A549 (cell line): ENCODE data around the gene CAV2. TPM values are rescaled to one million over a fixed set of nuclear protein-coding genes. Genes with fewer than 3 reads are reported as not detected.

ENCODE experiments used
- ATAC-seq, 2 experiments: fragments of 200-7000 bp in 1 of 2; fragments of >200 bp in 1 of 2; cut with Nextera tagmentation in 1 of 2; cut with Tn5 transposase in 1 of 2; 3 replicates each; pipeline versions ENCODE4 v1.8.0 to v1.9.1; 2018 to 2020; ENCODE audit warnings: mild to moderate bottlenecking in 1 of 2, moderate library complexity in 1 of 2
- CTCF ChIA-PET: fragments of 300-600 bp; sonication (Branson Sonifier 250); formaldehyde crosslinking; extraction: SDS; loops from one replicate; lab custom pipeline; 2021; ENCODE audit warnings: antibody characterized with exemption, inconsistent platforms; lab: Yijun Ruan, JAX
- POLR2A ChIA-PET: fragments of 350-600 bp; formaldehyde crosslinking; extraction: SDS; loops from one replicate; lab custom pipeline; 2021; ENCODE audit warnings: antibody characterized with exemption, inconsistent platforms; lab: Yijun Ruan, JAX
- DNase-seq, 2 experiments: peaks; one replicate each; pipeline versions ENCODE4 v3.0.0 to v3.0.0-alpha.2; 2011 to 2016; ENCODE audit warnings: low read depth in 1 of 2, low spot score in 1 of 2
- FAIRE-seq: peaks from 2 replicates; lab custom pipeline; 2011; peaks lifted over from hg19 to GRCh38; lab: Jason Lieb, UNC
- H3K27ac ChIP-seq, 2 experiments: fragments of >200 bp; sonication (Bioruptor Twin); formaldehyde crosslinking; 3 replicates each; pipeline ENCODE4 v1.5.1; 2016 to 2017
- H3K4me1 ChIP-seq: fragments of >200 bp; sonication (Bioruptor Twin); formaldehyde crosslinking; 3 replicates; pipeline ENCODE4 v1.6.1; 2016
- H3K4me2 ChIP-seq: fragments of >200 bp; sonication (Bioruptor Twin); formaldehyde crosslinking; 3 replicates; pipeline ENCODE4 v1.6.1; 2016
- H3K4me3 ChIP-seq: fragments of >200 bp; sonication (Bioruptor Twin); formaldehyde crosslinking; 3 replicates; pipeline ENCODE4 v1.5.1; 2016
- H3K9me3 ChIP-seq: fragments of >200 bp; sonication (Bioruptor Twin); formaldehyde crosslinking; 3 replicates; pipeline ENCODE4 v1.6.1; 2016
- BHLHE40 ChIP-seq: IDR thresholded peaks from 2 replicates; pipeline ENCODE4 v1.6.1; 2012; ENCODE audit warnings: low read depth, low read length, inconsistent platforms
- CBX2 ChIP-seq: fragments of 200-600 bp; sonication (generic); IDR thresholded peaks from 2 replicates; pipeline ENCODE4 v1.6.1; 2016; ENCODE audit warnings: low read depth, mild to moderate bottlenecking, borderline replicate concordance
- CBX8 ChIP-seq: fragments of 200-600 bp; sonication (generic); IDR thresholded peaks from 2 replicates; pipeline ENCODE4 v1.6.1; 2016
- CHD4 ChIP-seq: fragments of 200-600 bp; sonication (generic); IDR thresholded peaks from 2 replicates; pipeline ENCODE4 v1.6.1; 2016; ENCODE audit warnings: antibody characterized with exemption, mild to moderate bottlenecking, borderline replicate concordance
- E2F6 ChIP-seq: IDR thresholded peaks from 2 replicates; pipeline ENCODE4 v1.6.1; 2012; ENCODE audit warnings: low read depth, borderline replicate concordance
- EHF ChIP-seq: fragments of 250-450 bp; sonication (Bioruptor Pico); IDR thresholded peaks from 2 replicates; pipeline ENCODE4 v1.5.0; 2020; ENCODE audit warnings: mild to moderate bottlenecking
- ESRRA ChIP-seq: fragments of 150-350 bp; IDR thresholded peaks from 2 replicates; pipeline ENCODE4 v1.6.1; 2014; ENCODE audit warnings: mild to moderate bottlenecking, low read length, borderline replicate concordance
- FOSL2 ChIP-seq, 2 experiments: fragments of 450-650 bp in 1 of 2; fragments of >200 bp in 1 of 2; sonication (Bioruptor Twin) in 1 of 2; formaldehyde crosslinking; IDR thresholded peaks; 2 replicates each; pipeline versions ENCODE4 v1.5.0 to v1.6.1; 2016 to 2020; ENCODE audit warnings: mild to moderate bottlenecking in 1 of 2, moderate library complexity in 1 of 2
- FOXS1 ChIP-seq: fragments of 250-450 bp; sonication (Bioruptor Pico); IDR thresholded peaks from 2 replicates; pipeline ENCODE4 v1.5.0; 2020; ENCODE audit warnings: mild to moderate bottlenecking, moderate library complexity
- GATA3 ChIP-seq: IDR thresholded peaks from 2 replicates; pipeline ENCODE4 v1.6.1; 2012; ENCODE audit warnings: borderline replicate concordance
- HDAC2 ChIP-seq: fragments of 200-600 bp; sonication (generic); IDR thresholded peaks from 2 replicates; pipeline ENCODE4 v1.6.1; 2016
- HEYL ChIP-seq: fragments of 250-450 bp; sonication (Bioruptor Pico); IDR thresholded peaks from 2 replicates; pipeline ENCODE4 v1.8.0; 2021; ENCODE audit warnings: mild to moderate bottlenecking, moderate library complexity
- HMGXB4 ChIP-seq: fragments of 250-450 bp; sonication (Bioruptor Pico); IDR thresholded peaks from 2 replicates; pipeline ENCODE4 v1.5.0; 2021; ENCODE audit warnings: mild to moderate bottlenecking, moderate library complexity, borderline replicate concordance
- JUN ChIP-seq, 2 experiments: fragments of >200 bp; sonication (Bioruptor Twin); formaldehyde crosslinking; IDR thresholded peaks; 2 replicates in 1 of 2; 3 replicates in 1 of 2; pipeline ENCODE4 v1.6.1; 2016 to 2017
- MAFK ChIP-seq: fragments of 450-650 bp; IDR thresholded peaks from 2 replicates; pipeline ENCODE4 v1.6.1; 2014; ENCODE audit not compliant: partially characterized antibody
- MAX ChIP-seq: IDR thresholded peaks from 2 replicates; pipeline ENCODE4 v1.6.1; 2012
- MYC ChIP-seq: IDR thresholded peaks from 2 replicates; pipeline ENCODE4 v1.6.1; 2012; ENCODE audit warnings: mild to moderate bottlenecking, inconsistent platforms, low read length, improper control_type of control experiment, borderline replicate concordance
- PHF8 ChIP-seq: fragments of 200-600 bp; sonication (generic); IDR thresholded peaks from 2 replicates; pipeline ENCODE4 v1.6.1; 2016; ENCODE audit warnings: low read depth, mild to moderate bottlenecking, antibody characterized with exemption, moderate library complexity, borderline replicate concordance
- RAD21 ChIP-seq, 2 experiments: fragments of >200 bp in 1 of 2; sonication (Bioruptor Twin) in 1 of 2; formaldehyde crosslinking in 1 of 2; IDR thresholded peaks in 1 of 2; conservative IDR thresholded peaks in 1 of 2; 2 replicates in 1 of 2; 3 replicates in 1 of 2; pipeline ENCODE4 v1.6.1; 2012 to 2018; ENCODE audit warnings: inconsistent platforms in 1 of 2
- RARB ChIP-seq: fragments of 250-450 bp; sonication (Bioruptor Pico); IDR thresholded peaks from 2 replicates; pipeline ENCODE4 v1.8.0; 2021; ENCODE audit warnings: mild to moderate bottlenecking, moderate library complexity
- RCOR1 ChIP-seq: fragments of 150-350 bp; IDR thresholded peaks from 2 replicates; pipeline ENCODE4 v1.6.1; 2014; ENCODE audit warnings: antibody characterized with exemption, low read length, low read depth
- SMC3 ChIP-seq: fragments of >200 bp; sonication (Bioruptor Twin); formaldehyde crosslinking; IDR thresholded peaks from 3 replicates; pipeline ENCODE4 v1.6.1; 2018; ENCODE audit warnings: inconsistent platforms
- SREBF2 ChIP-seq: fragments of 450-650 bp; IDR thresholded peaks from 2 replicates; pipeline ENCODE4 v1.6.1; 2014; ENCODE audit warnings: mild to moderate bottlenecking, moderate library complexity
- ZC3H11A ChIP-seq: fragments of 450-650 bp; IDR thresholded peaks from 2 replicates; pipeline ENCODE4 v1.6.1; 2014; ENCODE audit warnings: antibody characterized with exemption, mild to moderate bottlenecking
- ZNF302 ChIP-seq: fragments of 250-450 bp; sonication (Bioruptor Pico); IDR thresholded peaks from 2 replicates; pipeline ENCODE4 v1.9.0; 2021; ENCODE audit warnings: inconsistent platforms, mild to moderate bottlenecking, moderate library complexity
- ZSCAN20 ChIP-seq: fragments of 250-450 bp; sonication (Bioruptor Pico); IDR thresholded peaks from 2 replicates; pipeline ENCODE4 v1.8.0; 2022; ENCODE audit warnings: mild to moderate bottlenecking, moderate library complexity
- WGBS: methylation state at CpG from one replicate; pipeline ENCODE4 v1.1.6; 2017; ENCODE audit errors: missing lambda C conversion rate; 5-methylcytosine and 5-hydroxymethylcytosine counted together
- polyA plus RNA-seq, 4 experiments: library from polyadenylated mRNA; depleted of rRNA in 3 of 4; stranded (reverse); fragments of >200 nt; fragmentation: RNase III in 1 of 4; extraction: RNeasy Plus Mini Kit Qiagen cat#74134 plus additional on column Dnase treatment in 1 of 4; gene quantifications; 2 replicates in 3 of 4; 3 replicates in 1 of 4; pipeline ENCODE4 v1.2.3, GENCODE V29; 2011 to 2017
- TF ChIP-seq, protein P1 (sequence below): fragments of >200 bp; sonication (Bioruptor Twin); formaldehyde crosslinking; IDR thresholded peaks from 3 replicates; pipeline ENCODE4 v1.6.1; 2016

The CAV2 gene
- polyA plus RNA-seq, 2 of the 4 experiments (the other 2 are of a cell fraction): 156 to 257 TPM

DNA sequence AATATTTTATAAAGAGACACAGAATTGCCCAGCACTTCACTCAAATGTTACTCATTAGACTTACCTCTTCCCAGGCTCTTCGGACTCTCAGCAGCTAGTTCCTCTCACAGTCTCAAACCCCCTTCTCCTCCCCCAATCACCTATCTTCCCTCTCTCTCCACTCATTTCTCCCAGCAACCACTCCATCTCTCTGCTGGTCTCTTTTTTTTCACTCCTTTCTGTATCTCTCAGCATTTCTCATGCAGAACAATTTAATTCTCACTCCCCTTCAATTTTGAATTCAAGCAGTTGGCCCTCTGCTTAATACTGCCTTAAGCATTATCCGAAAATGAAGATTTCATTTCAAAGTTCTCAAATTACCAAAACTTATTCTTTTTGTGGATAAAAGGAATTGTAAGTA, 34.4 kb upstream of the CAV2 start:
- Histone ChIP-seq H3K4me1 (peaks cover 71% of the 10 kb centered on the region), H3K4me2 (peak overlapping the region; percentile 81), H3K9me3 (0 out of 3 replicates have a peak, but pooled peaks cover 5% of the 10 kb centered on the region), H3K27ac (peak overlapping the region; percentile 90 to 94)
- peak; percentile 33 to 74 for DNase-seq
- FAIRE-seq: peak; percentile 28
- ChIA-PET CTCF (interaction anchor here (0.8 to 2.6 kb wide), 5 partner anchors 23 to 291 kb away, joined by 3 to 14 read pairs (median 4); no protein-coding TSS in a partner anchor), POLR2A (interaction anchor here (0.8 to 1.8 kb wide), 5 partner anchors 17 to 193 kb away, joined by 3 to 7 read pairs (median 4); partner anchors contain the start of gene CAV2)
- ATAC-seq: peak; percentile 62 to 82; a peak in 3 of 6 replicates
- 6% methylated on average over 2 of the region's 2 CpGs for WGBS
- TF ChIP-seq MAX: 0 out of 2 replicates have a peak, but pooled peaks have one; percentile 35
- TF ChIP-seq FOXS1 (CRISPR knock-in tag): 0 out of 2 replicates have a peak, but pooled peaks have one; percentile 20
- no peak for TF ChIP-seq MYC
- peak; percentile 91 for TF ChIP-seq E2F6
- peak; percentile 29 for TF ChIP-seq MAFK
- TF ChIP-seq HMGXB4: no peak
- TF ChIP-seq SMC3: no peak
- TF ChIP-seq, all 56 proteins: peak for 4
- H3K4me3 ChIP-seq: peak overlapping the region; percentile 11; the same call in 1 of the 3 replicates

- Histone ChIP-seq H3K4me3 (no peak overlapping the region), H3K9me3 (0 out of 3 replicates have a peak, but pooled peaks cover 4% of the 10 kb centered on the region), H3K4me1 (peaks cover 47% of the 10 kb centered on the region), H3K27ac (peak overlapping the region; percentile 78 to 94; a peak in 4 of 6 replicates), H3K4me2 (no peak overlapping the region)
- WGBS: 95% methylated on average over 2 of the region's 2 CpGs
- POLR2A ChIA-PET: no interaction called here
- FAIRE-seq (peak; percentile 32), ATAC-seq (no peak), DNase-seq (no peak)
- CTCF ChIA-PET: interaction anchor here (3.5 kb wide), 1 partner anchor 57 kb away, joined by 11 read pairs; no protein-coding TSS in a partner anchor
- no peak for TF ChIP-seq FOXS1 (CRISPR knock-in tag)
- no peak for TF ChIP-seq HDAC2
- TF ChIP-seq, protein P1, sequence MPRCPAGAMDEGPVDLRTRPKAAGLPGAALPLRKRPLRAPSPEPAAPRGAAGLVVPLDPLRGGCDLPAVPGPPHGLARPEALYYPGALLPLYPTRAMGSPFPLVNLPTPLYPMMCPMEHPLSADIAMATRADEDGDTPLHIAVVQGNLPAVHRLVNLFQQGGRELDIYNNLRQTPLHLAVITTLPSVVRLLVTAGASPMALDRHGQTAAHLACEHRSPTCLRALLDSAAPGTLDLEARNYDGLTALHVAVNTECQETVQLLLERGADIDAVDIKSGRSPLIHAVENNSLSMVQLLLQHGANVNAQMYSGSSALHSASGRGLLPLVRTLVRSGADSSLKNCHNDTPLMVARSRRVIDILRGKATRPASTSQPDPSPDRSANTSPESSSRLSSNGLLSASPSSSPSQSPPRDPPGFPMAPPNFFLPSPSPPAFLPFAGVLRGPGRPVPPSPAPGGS: no peak
Measured at GRCh38 chr7:116468534-116468933, 31.0 kb upstream of the CAV2 start.

DNA sequence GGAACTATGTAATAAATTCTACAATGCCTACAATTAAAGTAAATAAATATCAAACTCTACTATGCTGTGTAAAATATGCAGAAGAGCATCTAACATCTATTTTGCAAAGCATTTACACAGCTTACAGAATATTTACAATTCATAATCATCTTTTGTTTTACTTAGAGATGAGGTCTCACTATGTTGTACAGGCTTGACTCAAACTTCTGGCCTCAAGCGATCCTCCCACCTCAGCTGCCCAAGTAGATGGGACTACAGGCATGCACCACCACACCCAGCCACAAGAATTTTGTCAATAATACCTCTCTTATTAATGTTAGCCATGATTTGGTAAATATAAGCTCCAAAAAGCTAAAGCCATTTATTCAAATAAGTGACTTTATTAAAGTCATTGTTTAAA, 21.9 kb upstream of the CAV2 start:
- H3K9me3 ChIP-seq: peaks cover 12% of the 10 kb centered on the region; the same call in 2 of the 3 replicates
- CTCF ChIA-PET: interaction anchor here (1.3 kb wide), 1 partner anchor 49 kb away, joined by 5 read pairs; no protein-coding TSS in a partner anchor
- peak overlapping the region; percentile 27; the same call in 2 of the 3 replicates for H3K4me2 ChIP-seq
- DNase-seq: no peak
- no peak for TF ChIP-seq MAFK
- no peak for TF ChIP-seq PHF8
- TF ChIP-seq HMGXB4: no peak
- no peak for TF ChIP-seq SREBF2
- TF ChIP-seq JUN (IDR thresholded peaks at IDR 0.05): no peak
- no peak for TF ChIP-seq ESRRA
- TF ChIP-seq EHF: no peak
- no peak for TF ChIP-seq BHLHE40
- no peak for TF ChIP-seq ZSCAN20 (CRISPR knock-in tag)
- TF ChIP-seq CBX8: no peak
- TF ChIP-seq HEYL: no peak
- TF ChIP-seq RAD21 (conservative IDR thresholded peaks at IDR 0.05 in 1 of 2, IDR thresholded peaks at IDR 0.05 in 1 of 2): no peak
- no peak for TF ChIP-seq CBX2
- no peak for TF ChIP-seq RCOR1
- no peak for TF ChIP-seq ZC3H11A
- TF ChIP-seq ZNF302 (CRISPR knock-in tag): no peak
- no peak for TF ChIP-seq FOSL2 (IDR thresholded peaks at IDR 0.05)
- TF ChIP-seq FOSL2 (CRISPR knock-in tag; IDR thresholded peaks at IDR 0.05): no peak
- TF ChIP-seq CHD4: no peak
- no peak for TF ChIP-seq RARB (CRISPR knock-in tag)
- TF ChIP-seq GATA3: no peak
- TF ChIP-seq, all 56 proteins: peak for 0
- no peak overlapping the region for H3K4me3 ChIP-seq
- ATAC-seq (no peak), FAIRE-seq (peak; percentile 39)
- H3K27ac ChIP-seq: peak overlapping the region in 1 of 2 experiments; percentile 69; a peak in 3 of 6 replicates
- WGBS: 59% methylated on average over 1 of the region's 1 CpG
- POLR2A ChIA-PET: interaction anchor here (1.8 kb wide), 1 partner anchor 22 kb away, joined by 4 read pairs; the partner anchor contains the start of gene CAV2
- H3K4me1 ChIP-seq: peaks cover 15% of the 10 kb centered on the region
